HG02840 (cell line): ENCODE results near the gene PCCA.

Experiments
- ATAC-seq: cut with Tn5 transposase; IDR thresholded peaks from one replicate; pipeline ENCODE4 v1.9.1; 2021; ENCODE audit warnings: mild to moderate bottlenecking, moderate library complexity, moderate number of reproducible peaks; ENCODE audit not compliant: unreplicated experiment, low FRiP score

Gene PCCA

GRCh38 chr13:100483841-100484381 lies 395.0 kb downstream of the PCCA start:
- ATAC-seq = no peak

DNA sequence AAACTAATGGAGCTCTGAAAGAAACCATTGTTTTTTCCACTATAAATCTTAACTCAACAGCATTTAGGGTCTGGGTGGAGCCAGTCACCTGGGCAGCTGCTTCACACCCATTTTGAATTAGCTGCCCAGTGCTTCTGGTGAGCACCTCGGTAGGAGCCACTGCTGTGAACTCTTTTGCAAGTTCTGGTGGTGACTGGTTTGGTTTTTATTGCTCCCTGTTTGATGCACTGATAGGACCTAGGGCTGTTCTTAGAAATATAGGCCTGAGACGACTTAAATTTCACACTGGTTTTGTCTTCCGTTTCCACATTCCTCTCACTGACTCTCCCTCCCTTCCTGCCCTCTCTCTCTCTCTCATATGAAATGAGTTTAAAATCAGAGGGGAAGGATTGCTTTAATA lies 395.8 kb downstream of the PCCA start:
- ATAC-seq = no peak

DNA sequence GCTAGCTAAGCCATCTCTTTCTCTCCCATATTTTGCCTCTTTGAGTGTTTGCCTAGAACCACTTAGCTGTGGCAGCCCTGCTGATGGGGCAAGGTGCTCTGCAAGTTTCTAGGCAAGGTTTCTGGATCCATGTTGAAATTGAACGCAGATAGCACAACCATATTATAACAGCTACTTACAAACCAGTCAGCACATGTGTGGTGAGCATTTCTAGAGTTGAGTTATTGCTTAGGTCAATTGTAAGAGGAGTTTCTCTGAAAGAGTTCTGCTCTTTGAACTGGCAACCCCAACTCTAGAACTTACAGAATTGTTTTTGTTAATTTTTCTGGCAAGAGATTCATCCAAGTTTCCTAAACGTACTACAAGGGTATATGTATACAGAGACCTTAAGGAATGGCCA lies 396.4 kb downstream of the PCCA start:
- no peak for ATAC-seq

DNA sequence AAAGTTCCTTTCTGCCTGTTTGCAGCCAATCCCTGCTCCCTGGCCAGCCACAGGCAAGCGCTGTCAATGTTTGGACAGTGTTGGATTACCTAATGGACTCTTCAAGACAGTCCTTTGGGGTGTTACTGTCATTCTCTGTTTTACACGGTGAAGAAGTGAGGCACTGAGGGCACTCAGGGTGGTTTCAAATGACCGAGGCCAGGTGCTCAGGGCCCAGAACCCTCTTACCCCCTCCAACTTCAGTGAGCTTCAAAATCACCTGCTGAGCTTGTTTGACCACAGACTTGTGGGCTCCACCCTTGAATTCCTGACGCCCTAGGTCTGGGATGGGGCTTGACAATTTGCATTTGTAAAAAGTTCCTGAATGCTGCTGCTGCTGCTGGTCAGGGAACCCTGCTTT lies 401.8 kb downstream of the PCCA start:
- ATAC-seq = no peak

DNA sequence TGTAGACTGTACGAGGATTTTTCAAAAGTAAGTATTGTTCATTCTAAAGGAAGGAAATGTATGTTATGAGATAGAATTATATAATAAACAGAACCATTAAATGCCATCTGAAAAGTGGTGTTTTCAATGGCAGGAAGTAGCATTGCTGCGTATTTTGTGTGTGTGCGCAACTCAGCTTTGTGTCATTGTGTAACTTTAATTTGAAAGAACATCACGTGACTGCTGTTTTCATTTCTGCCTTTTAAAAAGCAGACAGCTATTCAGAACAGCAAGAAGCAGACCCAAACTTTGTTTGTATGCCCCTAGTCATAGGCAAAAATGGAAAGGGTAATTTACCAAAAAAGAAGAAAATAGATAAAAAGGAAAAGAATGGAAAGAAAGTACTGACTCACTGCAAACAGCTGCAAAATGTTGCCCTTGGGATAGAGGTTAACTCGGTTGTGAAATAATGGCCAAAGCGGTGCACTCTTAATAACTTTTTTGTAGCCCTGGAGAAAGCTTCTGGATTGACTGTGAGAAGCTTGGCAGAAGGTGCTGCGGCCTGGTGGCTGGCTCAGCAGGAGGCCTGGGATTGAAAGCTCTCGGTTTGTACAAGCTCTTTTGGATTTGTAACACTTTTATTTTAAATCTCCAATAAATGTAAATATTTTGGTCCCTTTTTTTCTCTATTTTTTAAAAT lies 402.4 kb downstream of the PCCA start:
- no peak for ATAC-seq

DNA sequence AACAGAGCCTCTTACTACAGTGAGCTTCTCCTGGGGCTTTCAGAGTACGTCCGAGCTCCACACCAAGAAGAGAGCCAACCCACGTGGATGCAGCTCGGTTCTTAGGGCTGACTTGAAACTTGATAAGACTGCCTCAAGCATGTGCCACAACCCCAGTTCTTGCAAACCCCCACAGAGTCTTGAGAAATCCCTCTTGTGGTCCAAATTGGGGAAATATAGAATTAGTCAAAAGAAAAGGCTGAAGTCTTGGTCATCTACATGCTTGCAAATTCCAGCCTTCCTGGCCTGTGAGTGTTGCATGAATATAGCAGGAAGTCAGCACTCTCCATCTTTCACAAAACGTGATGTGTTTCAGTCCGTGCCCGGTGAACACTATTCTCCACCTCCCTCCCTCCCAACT lies 404.5 kb downstream of the PCCA start:
- ATAC-seq = no peak

GRCh38 chr13:100495455-100495854 lies 406.6 kb downstream of the PCCA start:
- ATAC-seq = no peak

- ATAC-seq = no peak
These were observed 408.5 kb downstream of the PCCA start for GRCh38 chr13:100497389-100497788.

- no peak for ATAC-seq
These were observed 413.6 kb downstream of the PCCA start for GRCh38 chr13:100502446-100502845.

DNA sequence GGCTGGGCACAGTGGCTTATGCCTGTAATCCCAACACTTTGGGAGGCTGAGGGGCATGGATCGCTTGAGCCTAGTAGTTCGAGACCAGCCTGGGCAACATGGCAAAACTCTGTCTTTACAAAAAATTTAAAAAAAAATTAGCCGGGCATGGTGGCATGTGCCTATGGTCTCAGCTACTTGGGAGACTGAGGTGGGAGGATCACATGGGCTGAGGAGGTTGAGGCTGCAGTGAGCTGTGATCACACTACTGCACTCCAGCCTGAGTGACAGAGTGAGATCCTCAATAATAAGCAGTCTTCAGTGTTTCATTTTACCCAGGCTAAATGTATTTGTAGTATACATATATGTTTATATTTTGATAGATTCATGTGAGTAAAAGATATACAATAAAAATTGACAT lies 414.7 kb downstream of the PCCA start:
- no peak for ATAC-seq

- ATAC-seq = no peak
These were observed 417.3 kb downstream of the PCCA start for GRCh38 chr13:100506154-100506553.

DNA sequence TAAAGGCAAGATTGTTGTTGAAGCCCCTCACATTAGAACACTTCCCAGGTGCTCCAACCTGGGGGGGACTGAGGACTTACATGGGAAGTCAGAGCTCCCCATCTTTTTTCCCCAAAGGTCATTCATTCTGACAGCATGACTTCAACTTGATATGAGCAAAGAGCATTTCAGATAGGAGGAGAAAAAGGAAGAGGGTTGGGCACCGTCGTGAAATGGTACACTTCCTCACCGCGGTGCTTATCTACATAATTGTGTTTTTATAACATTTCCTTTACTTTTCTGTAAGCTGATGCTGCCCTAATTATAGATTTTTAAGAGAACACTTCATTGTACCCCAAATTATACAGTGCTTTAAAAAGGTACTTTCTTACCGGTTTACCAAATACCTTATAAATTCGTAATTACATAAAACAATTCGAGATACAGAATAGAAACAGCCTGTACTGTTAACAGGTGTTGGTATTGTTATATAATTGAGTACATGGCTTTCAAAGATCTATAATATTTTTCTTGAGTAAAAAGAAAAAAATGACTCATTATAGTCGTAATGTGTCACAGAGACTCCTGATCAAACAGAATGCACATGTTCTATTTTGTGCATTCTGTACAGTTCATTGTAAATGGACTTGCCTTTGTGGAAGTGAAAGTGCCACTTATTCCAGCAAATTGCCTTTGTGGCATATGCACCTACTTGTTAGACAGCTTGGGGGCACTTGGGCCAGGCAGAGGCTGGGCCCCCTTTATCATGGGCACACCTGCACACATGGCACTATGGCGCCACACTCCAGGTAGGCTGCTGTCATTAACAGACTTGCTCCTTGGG lies 417.9 kb downstream of the PCCA start:
- no peak for ATAC-seq

DNA sequence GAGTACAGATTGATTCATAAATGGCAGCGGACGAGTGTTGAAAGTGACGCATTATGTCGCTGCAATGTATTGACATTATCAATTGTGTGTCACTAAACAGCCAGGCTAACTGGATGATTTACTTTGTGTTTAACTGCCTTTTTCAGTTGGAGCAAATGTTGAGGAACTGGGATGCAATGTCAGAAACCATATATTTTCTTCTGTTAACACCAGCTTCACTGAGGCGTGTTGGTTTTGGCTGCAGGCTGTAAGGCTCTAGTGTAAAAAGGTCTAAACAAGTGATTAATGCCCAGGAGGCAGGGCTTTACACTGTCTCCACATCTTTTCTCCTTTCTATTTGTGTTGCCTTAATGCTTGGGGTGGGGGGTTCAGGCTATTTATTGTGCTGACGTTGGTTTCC lies 419.6 kb downstream of the PCCA start:
- ATAC-seq = no peak

GRCh38 chr13:100508996-100509395 lies 420.1 kb downstream of the PCCA start:
- ATAC-seq = no peak

- ATAC-seq = no peak
These were observed 421.5 kb downstream of the PCCA start for GRCh38 chr13:100510208-100510957.

GRCh38 chr13:100511466-100511865 lies 422.6 kb downstream of the PCCA start:
- no peak for ATAC-seq

GRCh38 chr13:100512422-100512821 lies 423.5 kb downstream of the PCCA start:
- ATAC-seq = no peak

- ATAC-seq = no peak
These were observed 424.3 kb downstream of the PCCA start for GRCh38 chr13:100513171-100513570.

DNA sequence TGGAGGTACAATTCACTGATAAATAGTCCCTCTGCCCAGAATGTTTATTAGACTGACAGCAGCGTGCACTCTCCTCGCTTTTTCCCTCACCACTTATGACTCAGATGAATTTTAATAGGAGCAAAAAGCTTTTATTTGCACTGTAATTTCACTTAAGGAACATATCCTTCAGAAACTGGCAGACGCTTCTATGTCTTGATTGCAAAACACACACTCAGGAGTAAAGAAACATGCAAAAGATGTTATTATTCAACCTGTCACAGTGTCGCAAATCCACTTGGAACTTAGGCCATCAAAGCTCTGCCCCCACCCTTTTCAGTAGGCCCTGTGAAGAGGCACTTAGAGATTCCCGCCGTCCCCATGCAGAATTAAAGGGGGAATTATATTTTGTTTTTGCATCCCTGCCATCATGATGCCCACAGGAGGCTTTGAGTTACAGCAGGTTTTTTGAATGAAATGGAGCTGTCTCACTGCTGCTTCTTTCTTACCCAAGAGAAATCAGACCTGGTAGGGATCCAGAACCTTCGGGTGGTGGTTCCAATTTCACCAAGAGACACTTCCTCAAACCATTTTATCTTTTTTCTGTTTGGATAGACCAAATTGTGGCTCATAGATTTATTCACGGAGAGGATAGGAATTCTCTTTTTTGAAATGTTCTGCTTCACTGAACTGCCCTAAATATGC lies 425.2 kb downstream of the PCCA start:
- no peak for ATAC-seq

GRCh38 chr13:100514788-100515409 lies 426.0 kb downstream of the PCCA start:
- no peak for ATAC-seq
